ENCODE data around the gene MRPL24. TPM values are rescaled to one million over a fixed set of nuclear protein-coding genes. Genes with fewer than 3 reads are reported as not detected.

Gene MRPL24
- total and polyA plus RNA-seq, 9 of the 15 experiments (the other 6 are each of a cell fraction or from before 2014, with no cell fraction given), result 74.3 to 267 (median 113) TPM

GRCh38 chr1:156703741-156704140 lies 37.1 kb downstream of the MRPL24 start (continued):
- TF ChIP-seq ZNF398 (CRISPR knock-in tag; IDR thresholded peaks at IDR 0.05) (no peak), HNRNPH1 (optimal IDR thresholded peaks at IDR 0.05; ENCODE audit: low read depth, low read length) (no peak), USF1 (CRISPR knock-in tag; IDR thresholded peaks at IDR 0.05) (peak; percentile 67), DEAF1 (CRISPR knock-in tag; IDR thresholded peaks at IDR 0.05) (no peak), JUNB (CRISPR knock-in tag; conservative IDR thresholded peaks at IDR 0.05) (no peak), TRIM24 (IDR thresholded peaks at IDR 0.05) (no peak), CBFB (CRISPR knock-in tag; IDR thresholded peaks at IDR 0.05) (no peak), MYC (IDR thresholded peaks at IDR 0.05; ENCODE audit: low read depth, low read length) (0 out of 2 replicates have a peak, but pooled peaks have one; percentile 35), MYC (CRISPR knock-in tag; IDR thresholded peaks at IDR 0.05; ENCODE audit: borderline replicate concordance, low read depth) (no peak), ZBTB12 (CRISPR knock-in tag; IDR thresholded peaks at IDR 0.05) (no peak)
- TF ChIP-seq, protein P1, sequence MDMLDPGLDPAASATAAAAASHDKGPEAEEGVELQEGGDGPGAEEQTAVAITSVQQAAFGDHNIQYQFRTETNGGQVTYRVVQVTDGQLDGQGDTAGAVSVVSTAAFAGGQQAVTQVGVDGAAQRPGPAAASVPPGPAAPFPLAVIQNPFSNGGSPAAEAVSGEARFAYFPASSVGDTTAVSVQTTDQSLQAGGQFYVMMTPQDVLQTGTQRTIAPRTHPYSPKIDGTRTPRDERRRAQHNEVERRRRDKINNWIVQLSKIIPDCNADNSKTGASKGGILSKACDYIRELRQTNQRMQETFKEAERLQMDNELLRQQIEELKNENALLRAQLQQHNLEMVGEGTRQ (CRISPR knock-in tag; IDR thresholded peaks at IDR 0.05), result peak; percentile 38
